Astrocyte of the spinal cord (primary cell): Measurements from ENCODE around the gene SLC30A3.
A peak's percentile ranks its signal among the peaks of the same experiment; 100 is the strongest.
"Not testable (repeated sequence)": the region's sequence is repeated elsewhere in the genome, so short reads cannot be mapped to it uniquely, and the experiment has no call there.

Experiments
- DNase-seq: peaks from one replicate; pipeline ENCODE4 v3.0.0; 2011; ENCODE audit warnings: low read depth, low spot score
- H3K4me3 ChIP-seq: 2 replicates; pipeline ENCODE4 v1.5.1; 2011; ENCODE audit warnings: low read depth, mild to moderate bottlenecking, low read length, moderate library complexity
- CTCF ChIP-seq: IDR thresholded peaks from 2 replicates; pipeline ENCODE4 v1.5.1; 2012; ENCODE audit warnings: low read depth, mild to moderate bottlenecking, low read length, inconsistent platforms
- in situ Hi-C: cut with HindIII; loops from 2 replicates; pipeline ENCODE4 v1.10.0; 2017; ENCODE audit warnings: low sequenced_read_pairs

The SLC30A3 gene

DNA sequence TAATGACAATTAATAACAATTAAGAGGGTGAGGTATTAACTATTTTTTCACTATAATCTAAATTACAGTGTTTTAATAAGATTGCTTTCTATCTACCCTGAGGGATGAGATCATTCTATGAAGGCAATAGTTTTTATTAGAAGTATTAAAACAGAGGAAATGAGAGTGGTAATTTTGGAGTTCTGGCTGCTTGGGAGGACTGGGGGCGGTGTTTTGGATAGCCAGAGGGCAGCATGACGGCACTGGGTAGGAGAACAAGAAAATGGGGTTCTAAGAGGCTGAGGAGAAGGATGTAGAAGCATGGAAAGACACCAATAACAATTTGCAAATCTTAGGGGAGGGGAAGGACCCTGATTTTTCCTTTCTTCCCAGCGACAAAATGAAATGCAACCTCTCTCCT, 7.3 kb upstream of the SLC30A3 start:
- no peak overlapping the region for H3K4me3 ChIP-seq
- in situ Hi-C loops, result loop anchor here (25.0 kb wide), 1 partner anchor 158 kb away; the partner anchor contains the start of genes ABHD1 and CGREF1
- no peak for DNase-seq
- no peak for TF ChIP-seq CTCF

DNA sequence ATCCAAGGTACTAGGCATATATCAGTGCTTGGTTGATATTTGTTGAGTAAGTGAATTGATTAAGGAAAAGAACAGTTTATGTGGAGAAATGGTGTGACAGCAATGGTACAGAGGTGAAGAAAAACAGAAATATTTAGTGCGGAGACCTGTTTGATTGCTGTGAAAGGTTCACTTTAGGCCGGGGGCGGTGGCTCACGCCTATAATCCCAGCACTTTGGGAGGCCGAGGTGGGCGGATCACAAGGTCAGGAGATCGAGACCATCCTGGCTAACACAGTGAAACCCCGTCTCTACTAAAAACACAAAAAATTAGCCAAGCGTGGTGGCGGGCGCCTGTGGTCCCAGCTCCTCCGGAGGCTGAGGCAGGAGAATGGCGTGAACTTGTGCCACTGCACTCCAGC, 5.4 kb upstream of the SLC30A3 start:
- not testable (repeated sequence) for DNase-seq

DNA sequence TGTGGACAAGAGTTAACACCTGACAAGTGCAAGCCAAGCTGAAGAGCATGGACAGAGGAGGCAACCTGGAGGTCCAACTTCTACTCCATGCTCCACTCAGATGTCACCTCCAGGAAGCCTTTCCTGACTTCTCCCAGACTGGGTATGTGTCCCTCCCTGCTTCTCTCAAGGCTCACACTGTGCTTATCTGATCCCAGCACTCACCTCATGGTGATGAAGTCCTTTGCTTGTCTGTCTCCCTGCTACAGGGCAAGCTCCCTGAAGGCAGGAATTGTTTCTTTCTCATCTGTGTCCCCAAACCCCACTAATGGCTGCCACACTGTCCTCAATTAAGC, 2.7 kb upstream of the SLC30A3 start:
- no peak for DNase-seq
- in situ Hi-C loops, result loop anchor here (25.0 kb wide), 1 partner anchor 153 kb away; the partner anchor contains the start of genes ABHD1 and CGREF1
- no peak for TF ChIP-seq CTCF
- H3K4me3 ChIP-seq, result no peak overlapping the region

More for the DNA sequence above, 5.4 kb upstream of the SLC30A3 start:
- H3K4me3 ChIP-seq, result not testable (repeated sequence)
- in situ Hi-C loops, result loop anchor here (25.0 kb wide), 1 partner anchor 156 kb away; the partner anchor contains the start of genes ABHD1 and CGREF1

- peak; percentile 56 for TF ChIP-seq CTCF
- H3K4me3 ChIP-seq, result no peak overlapping the region
- DNase-seq, result peak; percentile 16
- in situ Hi-C loops, result loop anchor here (25.0 kb wide), 1 partner anchor 153 kb away; the partner anchor contains the start of genes ABHD1 and CGREF1
These were observed 2.1 kb upstream of the SLC30A3 start for GRCh38 chr2:27264753-27265535.

DNA sequence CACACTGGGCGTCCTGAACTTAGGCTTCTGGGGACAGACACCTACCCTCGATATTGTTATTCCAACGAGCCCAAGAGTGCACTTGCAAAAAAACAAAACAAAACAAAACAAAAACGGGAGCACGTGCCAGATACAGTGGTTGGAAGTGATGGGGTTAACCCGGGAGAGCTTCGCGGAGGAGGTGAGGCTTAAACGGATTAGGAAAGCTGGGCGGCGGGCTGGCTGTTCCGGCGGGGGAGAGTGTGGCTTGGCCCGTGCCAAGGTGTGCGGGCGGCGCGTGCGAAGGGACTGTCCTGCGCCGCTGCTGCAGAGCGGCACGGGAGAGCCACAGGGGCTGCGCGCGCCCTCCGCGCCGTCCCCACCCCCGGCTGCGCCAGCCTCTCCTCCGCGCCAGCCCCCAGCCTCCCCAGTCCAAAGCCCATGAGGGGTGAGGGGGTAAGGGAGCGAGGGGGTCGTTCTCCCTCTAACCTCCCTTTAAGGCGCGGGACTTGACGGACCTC, 1.5 kb upstream of the SLC30A3 start:
- H3K4me3 ChIP-seq, result no peak overlapping the region
- no peak for DNase-seq
- in situ Hi-C loops, result loop anchor here (25.0 kb wide), 1 partner anchor 152 kb away; the partner anchor contains the start of genes ABHD1 and CGREF1
- no peak for TF ChIP-seq CTCF

- in situ Hi-C loops, result loop anchor here (25.0 kb wide), 1 partner anchor 151 kb away; the partner anchor contains the start of genes ABHD1 and CGREF1
- H3K4me3 ChIP-seq, result no peak overlapping the region
- TF ChIP-seq CTCF, result no peak
- DNase-seq, result no peak
These were observed 723 bp upstream of the SLC30A3 start for GRCh38 chr2:27263287-27264252.
